PC-3 (cell line): ENCODE results near the gene ARHGEF17.

ENCODE experiments used
- CTCF ChIP-seq: fragments of 300-600 bp; sonication (generic); conservative IDR thresholded peaks from 2 replicates; pipeline ENCODE4 v1.5.1; 2017; ENCODE audit warnings: antibody characterized with exemption, low read depth, mild to moderate bottlenecking, low read length
- EZH2 ChIP-seq: fragments of 300-600 bp; sonication (generic); IDR thresholded peaks from one replicate; pipeline ENCODE4 v1.6.1; 2017; ENCODE audit warnings: antibody characterized with exemption, mild to moderate bottlenecking, low read length; ENCODE audit not compliant: unreplicated experiment
- EZH2phosphoT487 ChIP-seq: fragments of 300-600 bp; sonication (generic); IDR thresholded peaks from 2 replicates; pipeline ENCODE4 v1.6.1; 2018; ENCODE audit warnings: mild to moderate bottlenecking, antibody characterized with exemption, low read length, borderline replicate concordance

GRCh38 chr11:73350908-73351636 lies 43.0 kb downstream of the ARHGEF17 start:
- TF ChIP-seq EZH2 (no peak), CTCF (peak; percentile 99), EZH2phosphoT487 (no peak)
